ENCODE measurements around the gene DCAF12.

DCAF12 gene

DNA sequence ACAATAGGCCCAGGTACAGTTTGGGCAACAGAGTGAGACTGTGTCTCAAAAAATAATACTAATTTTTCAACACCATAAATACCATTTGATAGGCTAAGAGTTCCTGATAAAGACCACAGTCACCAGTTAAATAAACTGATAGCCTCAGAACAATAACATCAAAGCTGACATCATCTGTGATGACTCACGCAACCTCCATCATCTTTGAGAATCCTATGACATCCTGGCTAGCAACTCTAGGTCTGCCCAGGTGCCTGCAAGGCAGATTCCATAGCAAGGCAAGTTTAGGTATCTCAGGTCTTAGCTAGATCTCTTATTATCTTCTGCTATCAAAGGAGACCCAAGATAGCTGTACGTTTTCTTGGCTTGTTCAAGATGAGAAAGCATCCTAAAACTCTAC is 47.3 kb downstream of the DCAF12 start:
- Histone ChIP-seq H3K9ac (ENCODE audit: low read depth, low read length, poor library complexity, severe bottlenecking) (no peak overlapping the region), H4K20me1 (ENCODE audit: insufficient read depth, low read length, poor library complexity, severe bottlenecking) (no peaks in the 10 kb centered on the region), H3K4me2 (ENCODE audit: low read depth, low read length, poor library complexity, severe bottlenecking) (no peak overlapping the region), H3F3A (ENCODE audit: low read depth) (no peaks in the 10 kb centered on the region), H3K9me3 (ENCODE audit: insufficient read depth, low read depth, low read length) (no peaks in the 10 kb centered on the region), H3K9me2 (replicated peaks; ENCODE audit: low read depth, low read length) (no peaks in the 10 kb centered on the region), H3K27me3 (ENCODE audit: insufficient read depth, low read length, poor library complexity, severe bottlenecking) (no peaks in the 10 kb centered on the region), H3K36me3 (ENCODE audit: insufficient read depth, low read length) (no peaks in the 10 kb centered on the region), H3K4me1 (ENCODE audit: insufficient read depth, low read length, poor library complexity, severe bottlenecking) (no peaks in the 10 kb centered on the region), H2AFZ (ENCODE audit: low read length) (no peak overlapping the region), H3K79me2 (ENCODE audit: insufficient read depth, low read length) (no peaks in the 10 kb centered on the region), H3K4me3 (ENCODE audit: low read length, poor library complexity, severe bottlenecking) (no peak overlapping the region)
- no peak for TF ChIP-seq EZH2phosphoT487 (IDR thresholded peaks at IDR 0.05; ENCODE audit: borderline replicate concordance)
- TF ChIP-seq, protein P1, sequence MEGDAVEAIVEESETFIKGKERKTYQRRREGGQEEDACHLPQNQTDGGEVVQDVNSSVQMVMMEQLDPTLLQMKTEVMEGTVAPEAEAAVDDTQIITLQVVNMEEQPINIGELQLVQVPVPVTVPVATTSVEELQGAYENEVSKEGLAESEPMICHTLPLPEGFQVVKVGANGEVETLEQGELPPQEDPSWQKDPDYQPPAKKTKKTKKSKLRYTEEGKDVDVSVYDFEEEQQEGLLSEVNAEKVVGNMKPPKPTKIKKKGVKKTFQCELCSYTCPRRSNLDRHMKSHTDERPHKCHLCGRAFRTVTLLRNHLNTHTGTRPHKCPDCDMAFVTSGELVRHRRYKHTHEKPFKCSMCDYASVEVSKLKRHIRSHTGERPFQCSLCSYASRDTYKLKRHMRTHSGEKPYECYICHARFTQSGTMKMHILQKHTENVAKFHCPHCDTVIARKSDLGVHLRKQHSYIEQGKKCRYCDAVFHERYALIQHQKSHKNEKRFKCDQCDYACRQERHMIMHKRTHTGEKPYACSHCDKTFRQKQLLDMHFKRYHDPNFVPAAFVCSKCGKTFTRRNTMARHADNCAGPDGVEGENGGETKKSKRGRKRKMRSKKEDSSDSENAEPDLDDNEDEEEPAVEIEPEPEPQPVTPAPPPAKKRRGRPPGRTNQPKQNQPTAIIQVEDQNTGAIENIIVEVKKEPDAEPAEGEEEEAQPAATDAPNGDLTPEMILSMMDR (conservative IDR thresholded peaks at IDR 0.05; ENCODE audit: low read length): no peak

DNA sequence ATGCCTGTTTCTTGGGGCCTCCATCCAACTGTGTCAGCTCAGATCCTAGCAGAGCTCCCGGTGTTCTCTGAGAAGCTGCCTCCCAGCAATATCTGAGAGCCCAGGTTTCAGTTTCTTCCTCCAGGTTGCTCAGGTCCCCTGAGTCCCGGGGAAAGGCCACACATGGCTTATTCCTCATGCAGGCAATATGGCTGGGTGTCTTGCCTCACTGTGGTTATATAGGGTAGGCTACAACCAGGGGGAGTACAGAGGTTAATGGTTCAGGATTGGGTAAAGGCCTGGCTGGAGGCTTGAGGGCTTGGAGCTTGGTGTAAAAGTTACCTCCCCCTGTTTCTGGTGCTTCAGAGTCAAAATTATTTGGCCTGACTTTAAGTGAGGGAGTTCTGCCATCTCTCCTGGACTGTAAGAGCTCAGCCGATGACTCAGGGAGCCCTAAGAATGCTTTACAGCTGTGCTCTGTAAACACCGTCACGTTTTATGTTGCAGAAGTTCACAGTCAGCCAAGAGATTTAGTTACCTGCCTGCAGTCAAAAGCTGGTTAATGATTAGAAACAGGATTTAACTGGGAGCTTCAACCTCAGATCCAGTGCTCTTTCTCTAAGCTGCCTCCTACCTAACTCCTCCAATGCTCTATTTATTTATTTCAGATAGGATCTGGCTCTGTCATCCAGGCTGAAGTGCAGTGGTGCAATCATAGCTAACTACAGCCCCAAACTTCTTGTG is 53.5 kb downstream of the DCAF12 start:
- TF ChIP-seq, protein P1 (conservative IDR thresholded peaks at IDR 0.05; ENCODE audit: low read length): no peak
- TF ChIP-seq EZH2phosphoT487 (IDR thresholded peaks at IDR 0.05; ENCODE audit: borderline replicate concordance): no peak
- Histone ChIP-seq H4K20me1 (ENCODE audit: insufficient read depth, low read length, poor library complexity, severe bottlenecking) (no peaks in the 10 kb centered on the region), H3K9me3 (ENCODE audit: insufficient read depth, low read depth, low read length) (no peaks in the 10 kb centered on the region), H3K4me2 (ENCODE audit: low read depth, low read length, poor library complexity, severe bottlenecking) (no peak overlapping the region), H2AFZ (ENCODE audit: low read length) (peak overlapping the region; percentile 51; the same call in 1 of the 2 replicates), H3K4me1 (ENCODE audit: insufficient read depth, low read length, poor library complexity, severe bottlenecking) (no peaks in the 10 kb centered on the region), H3K9ac (ENCODE audit: low read depth, low read length, poor library complexity, severe bottlenecking) (peak overlapping the region; percentile 9), H3F3A (ENCODE audit: low read depth) (no peaks in the 10 kb centered on the region), H3K9me2 (replicated peaks; ENCODE audit: low read depth, low read length) (no peaks in the 10 kb centered on the region), H3K27me3 (ENCODE audit: insufficient read depth, low read length, poor library complexity, severe bottlenecking) (no peaks in the 10 kb centered on the region), H3K36me3 (ENCODE audit: insufficient read depth, low read length) (no peaks in the 10 kb centered on the region), H3K4me3 (ENCODE audit: low read length, poor library complexity, severe bottlenecking) (no peak overlapping the region), H3K79me2 (ENCODE audit: insufficient read depth, low read length) (no peaks in the 10 kb centered on the region)

GRCh38 chr9:34072410-34072809 is 54.1 kb downstream of the DCAF12 start:
- Histone ChIP-seq H3K4me1 (ENCODE audit: insufficient read depth, low read length, poor library complexity, severe bottlenecking) (no peaks in the 10 kb centered on the region), H3K79me2 (ENCODE audit: insufficient read depth, low read length) (no peaks in the 10 kb centered on the region), H3K36me3 (ENCODE audit: insufficient read depth, low read length) (no peaks in the 10 kb centered on the region), H3K27me3 (ENCODE audit: insufficient read depth, low read length, poor library complexity, severe bottlenecking) (no peaks in the 10 kb centered on the region), H2AFZ (ENCODE audit: low read length) (peak overlapping the region; percentile 51; the same call in 1 of the 2 replicates), H3K4me3 (ENCODE audit: low read length, poor library complexity, severe bottlenecking) (no peak overlapping the region), H3K9me3 (ENCODE audit: insufficient read depth, low read depth, low read length) (no peaks in the 10 kb centered on the region), H4K20me1 (ENCODE audit: insufficient read depth, low read length, poor library complexity, severe bottlenecking) (no peaks in the 10 kb centered on the region), H3K9ac (ENCODE audit: low read depth, low read length, poor library complexity, severe bottlenecking) (peak overlapping the region; percentile 9), H3F3A (ENCODE audit: low read depth) (no peaks in the 10 kb centered on the region), H3K4me2 (ENCODE audit: low read depth, low read length, poor library complexity, severe bottlenecking) (no peak overlapping the region), H3K9me2 (replicated peaks; ENCODE audit: low read depth, low read length) (no peaks in the 10 kb centered on the region)
- TF ChIP-seq, protein P1 (conservative IDR thresholded peaks at IDR 0.05; ENCODE audit: low read length): no peak
